C4-2B (cell line): Measurements from ENCODE around the gene NF2.

Experiments used
- CTCF ChIP-seq: fragments of 450-650 bp; conservative IDR thresholded peaks from 2 replicates; pipeline ENCODE4 v1.5.1; 2017; ENCODE audit warnings: mild to moderate bottlenecking
- ZFX ChIP-seq: fragments of 450-650 bp; IDR thresholded peaks from 2 replicates; pipeline ENCODE4 v1.6.1; 2017

GRCh38 chr22:29715705-29716104 lies 112.3 kb downstream of the NF2 start:
- no peak for TF ChIP-seq CTCF
- no peak for TF ChIP-seq ZFX
